Neural crest cell (in vitro differentiated cells): Measurements from ENCODE around the gene IFFO2. TPM values are rescaled to one million over a fixed set of nuclear protein-coding genes. Genes with fewer than 3 reads are reported as not detected.
A peak's percentile ranks its signal among the peaks of the same experiment; 100 is the strongest.

ENCODE experiments used
- DNase-seq: peaks from one replicate; pipeline ENCODE4 v3.0.0; 2021; ENCODE audit warnings: low read depth, mixed read lengths, low spot score
- H3K27ac Mint-ChIP-seq: one replicate; pipeline ENCODE4 v1.8.0; 2021; ENCODE audit warnings: mild to moderate bottlenecking, mixed read lengths; ENCODE audit not compliant: unreplicated experiment
- H3K27me3 Mint-ChIP-seq: 2 replicates; pipeline ENCODE4 v1.8.0; 2021; ENCODE audit warnings: low read depth, mild to moderate bottlenecking, mixed read lengths
- H3K36me3 Mint-ChIP-seq: 2 replicates; pipeline ENCODE4 v1.8.0; 2021; ENCODE audit warnings: low read depth, mild to moderate bottlenecking, mixed read lengths
- H3K4me1 Mint-ChIP-seq: 2 replicates; pipeline ENCODE4 v1.8.0; 2021; ENCODE audit warnings: mixed read lengths
- H3K4me3 Mint-ChIP-seq: one replicate; pipeline ENCODE4 v1.8.0; 2021; ENCODE audit warnings: mild to moderate bottlenecking, mixed read lengths
- H3K9me3 Mint-ChIP-seq: 2 replicates; pipeline ENCODE4 v1.8.0; 2021; ENCODE audit warnings: mixed read lengths
- total RNA-seq: library from RNA; stranded (reverse); gene quantifications from 2 replicates; pipeline ENCODE4 v1.2.1, GENCODE V29; 2021
- TF ChIP-seq, protein P1 (sequence below): fragments of 200-600 bp; sonication (generic); conservative IDR thresholded peaks from 2 replicates; pipeline ENCODE4 v1.5.0; 2021; ENCODE audit warnings: antibody characterized with exemption, mild to moderate bottlenecking

The IFFO2 gene
- total RNA-seq, 1 donor from 2014 or later = 9.9 TPM

DNA sequence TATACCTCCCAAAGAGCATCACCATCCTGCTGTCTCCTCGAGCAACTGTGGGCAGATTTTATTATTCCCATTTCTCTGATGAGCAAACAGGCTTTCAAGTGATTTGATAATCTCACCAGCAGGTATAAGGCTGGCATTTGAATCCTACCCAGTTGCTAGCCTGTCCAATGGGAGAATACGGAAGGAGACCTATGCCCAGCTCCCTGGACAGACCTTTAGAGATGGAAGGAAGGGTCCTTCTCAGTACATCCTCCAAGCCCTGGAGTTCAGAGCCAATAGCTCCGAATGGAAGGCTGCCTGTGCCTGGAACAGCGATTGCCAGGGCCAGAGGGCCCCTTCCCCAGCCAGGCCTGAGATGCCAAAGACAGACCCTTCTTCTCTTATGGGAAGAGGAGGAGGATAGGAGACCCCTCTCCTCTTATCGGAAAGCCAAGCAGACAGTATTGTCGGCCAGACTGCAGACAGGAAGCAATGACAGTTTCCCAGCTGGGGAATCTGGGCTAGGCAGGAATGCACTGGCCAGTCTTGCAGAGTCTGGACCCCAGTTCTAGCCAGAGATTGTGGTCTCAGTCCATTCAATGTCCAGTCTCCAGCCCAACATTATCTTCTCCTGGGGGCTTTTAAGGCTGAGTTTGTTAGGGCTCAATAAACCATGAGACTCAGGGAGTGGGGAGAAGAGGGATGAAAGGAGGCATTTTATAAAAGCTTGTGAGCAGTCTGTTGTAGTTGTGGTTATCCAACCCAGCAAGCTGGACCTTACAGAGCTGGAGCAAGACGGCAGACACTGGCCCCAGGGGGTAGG lies 2.0 kb downstream of the IFFO2 start:
- Mint-ChIP-seq H3K4me1 (peaks cover 41% of the 10 kb centered on the region), H3K27me3 (peaks cover 37% of the 10 kb centered on the region), H3K36me3 (no peaks in the 10 kb centered on the region), H3K27ac (no peak overlapping the region), H3K4me3 (peak overlapping the region; percentile 90), H3K9me3 (no peaks in the 10 kb centered on the region)
- TF ChIP-seq, protein P1, sequence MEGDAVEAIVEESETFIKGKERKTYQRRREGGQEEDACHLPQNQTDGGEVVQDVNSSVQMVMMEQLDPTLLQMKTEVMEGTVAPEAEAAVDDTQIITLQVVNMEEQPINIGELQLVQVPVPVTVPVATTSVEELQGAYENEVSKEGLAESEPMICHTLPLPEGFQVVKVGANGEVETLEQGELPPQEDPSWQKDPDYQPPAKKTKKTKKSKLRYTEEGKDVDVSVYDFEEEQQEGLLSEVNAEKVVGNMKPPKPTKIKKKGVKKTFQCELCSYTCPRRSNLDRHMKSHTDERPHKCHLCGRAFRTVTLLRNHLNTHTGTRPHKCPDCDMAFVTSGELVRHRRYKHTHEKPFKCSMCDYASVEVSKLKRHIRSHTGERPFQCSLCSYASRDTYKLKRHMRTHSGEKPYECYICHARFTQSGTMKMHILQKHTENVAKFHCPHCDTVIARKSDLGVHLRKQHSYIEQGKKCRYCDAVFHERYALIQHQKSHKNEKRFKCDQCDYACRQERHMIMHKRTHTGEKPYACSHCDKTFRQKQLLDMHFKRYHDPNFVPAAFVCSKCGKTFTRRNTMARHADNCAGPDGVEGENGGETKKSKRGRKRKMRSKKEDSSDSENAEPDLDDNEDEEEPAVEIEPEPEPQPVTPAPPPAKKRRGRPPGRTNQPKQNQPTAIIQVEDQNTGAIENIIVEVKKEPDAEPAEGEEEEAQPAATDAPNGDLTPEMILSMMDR = no peak
- DNase-seq = no peak

DNA sequence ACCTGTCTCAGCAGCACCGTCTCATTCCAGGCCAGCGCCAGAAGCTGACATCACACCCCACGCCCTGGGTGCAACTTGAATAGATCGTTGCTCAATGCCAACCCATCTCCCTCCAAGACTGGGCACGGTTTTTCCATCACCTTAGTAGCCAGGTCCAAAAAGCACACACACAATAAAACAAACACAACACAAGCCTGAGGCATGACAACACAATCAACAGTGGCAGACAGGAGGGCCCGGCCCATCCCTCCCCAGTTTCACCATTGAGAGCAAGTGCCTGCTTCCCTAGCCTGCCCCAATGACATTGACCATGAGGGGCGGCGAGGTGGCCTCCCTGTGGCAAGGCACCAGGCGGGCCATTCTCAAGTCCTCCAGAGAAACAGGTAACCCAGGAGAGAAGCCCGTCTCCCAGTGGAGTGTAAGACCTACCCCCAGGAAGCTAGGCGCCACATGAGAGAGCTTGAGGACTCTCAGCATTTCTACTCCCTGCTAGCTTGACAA lies 2.7 kb downstream of the IFFO2 start:
- Mint-ChIP-seq H3K9me3 (no peaks in the 10 kb centered on the region), H3K36me3 (no peaks in the 10 kb centered on the region), H3K27ac (no peak overlapping the region), H3K27me3 (peaks cover 33% of the 10 kb centered on the region), H3K4me1 (peaks cover 48% of the 10 kb centered on the region), H3K4me3 (peak overlapping the region; percentile 90)
- no peak for DNase-seq
- TF ChIP-seq, protein P1 = no peak

DNA sequence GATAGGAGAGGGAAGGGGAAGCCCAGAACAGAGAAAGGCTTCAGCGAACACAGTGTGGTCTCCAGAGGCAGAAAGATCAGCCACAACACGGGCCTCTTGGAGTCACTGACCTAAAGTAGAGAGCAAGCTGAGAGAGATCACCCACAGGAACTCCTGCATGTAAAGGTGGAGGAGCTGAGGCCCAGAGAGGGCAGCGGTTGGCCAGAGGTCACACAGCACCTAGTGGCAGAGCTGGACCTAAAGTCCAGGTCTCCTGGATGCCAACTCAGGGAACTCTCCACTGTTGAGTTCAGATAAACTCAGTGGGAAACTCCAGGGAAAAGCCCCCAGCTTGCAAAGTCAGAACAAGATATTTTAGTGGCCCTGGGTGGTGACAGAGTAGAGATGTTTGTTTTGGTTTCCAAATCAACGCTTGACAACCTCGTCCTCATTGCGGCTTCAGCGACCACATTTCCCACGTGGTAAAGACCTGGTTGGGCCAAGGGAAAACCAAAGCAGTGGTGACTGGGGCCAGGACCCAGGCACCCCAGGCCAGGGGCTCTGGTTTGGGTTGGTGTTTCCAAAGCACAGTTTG lies 4.6 kb downstream of the IFFO2 start:
- Mint-ChIP-seq H3K36me3 (no peaks in the 10 kb centered on the region), H3K27ac (no peak overlapping the region), H3K4me3 (no peak overlapping the region), H3K27me3 (peaks cover 19% of the 10 kb centered on the region), H3K4me1 (peaks cover 52% of the 10 kb centered on the region), H3K9me3 (no peaks in the 10 kb centered on the region)
- no peak for DNase-seq
- TF ChIP-seq, protein P1 = no peak

DNA sequence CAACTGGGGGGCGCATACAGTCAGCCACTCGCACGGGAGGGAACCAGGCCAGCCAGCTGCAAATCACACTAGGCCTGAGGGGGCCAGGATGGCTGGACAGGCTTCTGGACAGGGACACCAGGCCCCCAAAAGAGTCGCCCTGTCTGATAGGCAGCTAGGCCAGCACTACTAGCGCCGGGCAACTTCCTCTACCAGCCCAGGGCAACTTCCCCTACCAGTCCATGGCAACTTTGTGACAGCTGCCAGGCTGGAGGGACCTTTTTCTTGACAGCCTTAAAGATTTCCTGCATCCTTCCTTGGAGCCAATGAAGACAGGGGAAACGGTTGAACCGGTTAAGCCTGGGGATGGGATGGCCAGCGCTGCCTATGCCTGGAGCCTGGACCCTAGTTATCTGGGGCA lies 5.1 kb downstream of the IFFO2 start:
- H3K27ac Mint-ChIP-seq = no peak overlapping the region
- H3K4me1 Mint-ChIP-seq = peaks cover 56% of the 10 kb centered on the region
- TF ChIP-seq, protein P1 = no peak

DNA sequence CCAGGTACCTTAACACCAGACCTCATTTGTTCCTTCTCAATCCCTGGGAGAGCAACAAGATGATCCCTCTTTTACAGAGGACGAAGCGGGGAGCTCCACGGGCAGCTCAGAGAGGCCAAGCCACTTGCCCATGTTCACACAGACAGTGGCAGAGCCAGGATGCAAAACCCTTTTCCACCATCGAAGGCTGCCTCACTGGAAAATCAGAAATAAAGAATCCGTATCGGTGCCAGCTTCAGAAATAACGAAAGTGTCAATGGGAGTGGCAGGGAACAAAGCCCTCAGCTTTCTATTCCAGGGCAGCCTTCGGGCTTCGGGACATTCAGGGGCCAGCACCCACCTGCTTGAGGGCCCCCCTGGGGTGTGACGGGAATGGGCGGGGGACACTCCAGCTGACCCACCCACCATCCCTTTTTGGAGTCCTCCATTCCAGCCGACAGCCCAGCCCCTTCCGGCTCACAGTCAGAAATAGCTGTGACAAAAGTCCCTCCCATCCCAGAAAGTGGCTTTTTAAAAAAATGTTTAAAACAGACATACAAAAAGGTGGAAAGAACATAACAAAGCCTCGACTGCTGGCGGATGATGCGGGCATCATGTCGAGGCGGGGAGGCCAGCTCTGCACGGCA lies 6.0 kb downstream of the IFFO2 start:
- Mint-ChIP-seq H3K9me3 (no peaks in the 10 kb centered on the region), H3K36me3 (no peaks in the 10 kb centered on the region), H3K27ac (peak overlapping the region; percentile 97), H3K27me3 (peaks cover 19% of the 10 kb centered on the region), H3K4me1 (peaks cover 62% of the 10 kb centered on the region), H3K4me3 (peak overlapping the region; percentile 83)
- DNase-seq = no peak
- TF ChIP-seq, protein P1 = no peak

More for the DNA sequence above, 5.1 kb downstream of the IFFO2 start:
- no peaks in the 10 kb centered on the region for H3K9me3 Mint-ChIP-seq
- no peaks in the 10 kb centered on the region for H3K36me3 Mint-ChIP-seq
- H3K4me3 Mint-ChIP-seq = no peak overlapping the region
- H3K27me3 Mint-ChIP-seq = peaks cover 19% of the 10 kb centered on the region
- no peak for DNase-seq
